ENCODE data around the gene PPP1R12A. TPM values are rescaled to one million over a fixed set of nuclear protein-coding genes. Genes with fewer than 3 reads are reported as not detected.

Gene PPP1R12A
- polyA plus RNA-seq, 1 experiment = 107 TPM

- Histone ChIP-seq H3K4me3 (ENCODE audit: low read depth, low read length) (no peak overlapping the region), H3K9me3 (ENCODE audit: control insufficient read depth, insufficient read depth, low read length) (no peaks in the 10 kb centered on the region), H3K27ac (ENCODE audit: low read depth, low read length) (no peak overlapping the region), H3K27me3 (ENCODE audit: control insufficient read depth, insufficient read depth, low read length) (no peaks in the 10 kb centered on the region)
- ChIA-PET CTCF (no interaction called here), POLR2A (no interaction called here)
- no peak for DNase-seq (ENCODE audit: low read depth, low spot score)
- TF ChIP-seq, protein P1, sequence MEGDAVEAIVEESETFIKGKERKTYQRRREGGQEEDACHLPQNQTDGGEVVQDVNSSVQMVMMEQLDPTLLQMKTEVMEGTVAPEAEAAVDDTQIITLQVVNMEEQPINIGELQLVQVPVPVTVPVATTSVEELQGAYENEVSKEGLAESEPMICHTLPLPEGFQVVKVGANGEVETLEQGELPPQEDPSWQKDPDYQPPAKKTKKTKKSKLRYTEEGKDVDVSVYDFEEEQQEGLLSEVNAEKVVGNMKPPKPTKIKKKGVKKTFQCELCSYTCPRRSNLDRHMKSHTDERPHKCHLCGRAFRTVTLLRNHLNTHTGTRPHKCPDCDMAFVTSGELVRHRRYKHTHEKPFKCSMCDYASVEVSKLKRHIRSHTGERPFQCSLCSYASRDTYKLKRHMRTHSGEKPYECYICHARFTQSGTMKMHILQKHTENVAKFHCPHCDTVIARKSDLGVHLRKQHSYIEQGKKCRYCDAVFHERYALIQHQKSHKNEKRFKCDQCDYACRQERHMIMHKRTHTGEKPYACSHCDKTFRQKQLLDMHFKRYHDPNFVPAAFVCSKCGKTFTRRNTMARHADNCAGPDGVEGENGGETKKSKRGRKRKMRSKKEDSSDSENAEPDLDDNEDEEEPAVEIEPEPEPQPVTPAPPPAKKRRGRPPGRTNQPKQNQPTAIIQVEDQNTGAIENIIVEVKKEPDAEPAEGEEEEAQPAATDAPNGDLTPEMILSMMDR (IDR thresholded peaks at IDR 0.05; ENCODE audit: low read depth, low read length) = no peak
Measured at GRCh38 chr12:79877246-79877645, 57.7 kb downstream of the PPP1R12A start.

GRCh38 chr12:79874665-79875064, 60.2 kb downstream of the PPP1R12A start:
- DNase-seq (ENCODE audit: low read depth, low spot score) = no peak
- TF ChIP-seq, protein P1 (IDR thresholded peaks at IDR 0.05; ENCODE audit: low read depth, low read length) = no peak
- Histone ChIP-seq H3K27ac (ENCODE audit: low read depth, low read length) (no peak overlapping the region), H3K4me3 (ENCODE audit: low read depth, low read length) (no peak overlapping the region), H3K27me3 (ENCODE audit: control insufficient read depth, insufficient read depth, low read length) (no peaks in the 10 kb centered on the region), H3K9me3 (ENCODE audit: control insufficient read depth, insufficient read depth, low read length) (no peaks in the 10 kb centered on the region)
- ChIA-PET CTCF (no interaction called here), POLR2A (no interaction called here)

- CTCF ChIA-PET = no interaction called here
- POLR2A ChIA-PET = interaction anchor here (0.7 kb wide), 1 partner anchor 201 kb away, joined by 5 read pairs; no protein-coding TSS in a partner anchor
Measured at GRCh38 chr12:79873201-79873600, 61.7 kb downstream of the PPP1R12A start.

DNA sequence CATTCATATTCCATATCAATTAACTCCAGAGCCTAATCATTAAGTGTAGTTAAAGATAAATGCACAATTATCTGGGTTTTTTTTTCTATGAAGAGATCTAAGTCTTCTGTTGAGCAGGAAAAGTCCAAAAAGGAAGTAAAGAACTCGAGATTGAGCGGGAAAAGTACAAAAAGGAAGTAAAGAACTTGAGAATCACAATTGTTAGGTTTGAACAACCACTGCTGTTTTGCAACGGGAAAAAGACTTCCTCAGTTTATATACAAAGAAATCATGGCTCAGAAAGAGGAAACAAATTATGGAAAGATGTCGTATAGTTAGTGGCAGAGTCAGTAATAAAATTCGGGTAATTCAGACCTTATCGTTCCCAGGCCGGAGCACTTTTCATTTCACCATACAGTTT, 63.3 kb downstream of the PPP1R12A start:
- no peaks in the 10 kb centered on the region for H3K9me3 ChIP-seq (ENCODE audit: control insufficient read depth, insufficient read depth, low read length)
- POLR2A ChIA-PET = no interaction called here

More at GRCh38 chr12:79873201-79873600, 61.7 kb downstream of the PPP1R12A start:
- DNase-seq (ENCODE audit: low read depth, low spot score) = no peak
- Histone ChIP-seq H3K27me3 (ENCODE audit: control insufficient read depth, insufficient read depth, low read length) (no peaks in the 10 kb centered on the region), H3K9me3 (ENCODE audit: control insufficient read depth, insufficient read depth, low read length) (no peaks in the 10 kb centered on the region), H3K4me3 (ENCODE audit: low read depth, low read length) (no peak overlapping the region), H3K27ac (ENCODE audit: low read depth, low read length) (no peak overlapping the region)
- TF ChIP-seq, protein P1 (IDR thresholded peaks at IDR 0.05; ENCODE audit: low read depth, low read length) = no peak

DNA sequence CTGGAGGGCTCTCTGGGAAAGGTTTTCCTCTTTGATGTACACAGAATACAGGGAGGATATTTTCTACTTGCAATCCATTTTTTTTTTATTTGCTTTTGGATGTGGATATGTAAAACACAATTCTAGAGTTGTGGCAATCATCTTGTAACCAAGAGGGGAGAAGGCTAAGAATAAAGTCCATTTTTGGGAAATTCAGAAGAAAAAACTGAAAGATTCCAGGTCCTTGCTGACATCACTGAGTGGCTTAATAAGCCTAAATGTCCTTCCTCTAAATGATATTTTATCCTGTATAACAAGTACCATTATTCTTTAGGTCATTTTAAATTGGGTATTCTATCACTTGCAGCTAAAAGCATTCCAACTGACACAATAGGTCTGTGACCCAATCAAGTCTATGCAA, 64.0 kb downstream of the PPP1R12A start:
- no peak overlapping the region for H3K4me3 ChIP-seq (ENCODE audit: low read depth, low read length)
- ChIA-PET POLR2A (no interaction called here), CTCF (interaction anchor here (0.7 kb wide), 1 partner anchor 11 kb away, joined by 3 read pairs; no protein-coding TSS in a partner anchor)
- H3K27ac ChIP-seq (ENCODE audit: low read depth, low read length) = no peak overlapping the region
- H3K9me3 ChIP-seq (ENCODE audit: control insufficient read depth, insufficient read depth, low read length) = no peaks in the 10 kb centered on the region
- DNase-seq (ENCODE audit: low read depth, low spot score) = no peak
- TF ChIP-seq, protein P1 (IDR thresholded peaks at IDR 0.05; ENCODE audit: low read depth, low read length) = no peak
- no peaks in the 10 kb centered on the region for H3K27me3 ChIP-seq (ENCODE audit: control insufficient read depth, insufficient read depth, low read length)

More for the DNA sequence above, 63.3 kb downstream of the PPP1R12A start:
- TF ChIP-seq, protein P1 (IDR thresholded peaks at IDR 0.05; ENCODE audit: low read depth, low read length) = no peak
- no peak overlapping the region for H3K4me3 ChIP-seq (ENCODE audit: low read depth, low read length)
- DNase-seq (ENCODE audit: low read depth, low spot score) = no peak
- H3K27ac ChIP-seq (ENCODE audit: low read depth, low read length) = no peak overlapping the region
- H3K27me3 ChIP-seq (ENCODE audit: control insufficient read depth, insufficient read depth, low read length) = no peaks in the 10 kb centered on the region
- CTCF ChIA-PET = no interaction called here

All from AG04450 (cell line).